ENCODE results near the gene ARHGAP42. TPM values are rescaled to one million over a fixed set of nuclear protein-coding genes. Genes with fewer than 3 reads are reported as not detected.
"Not testable (repeated sequence)": the region's sequence is repeated elsewhere in the genome, so short reads cannot be mapped to it uniquely, and the experiment has no call there.

The ARHGAP42 gene
- total RNA-seq, 2 experiments from 2014 or later, result not detected

DNA sequence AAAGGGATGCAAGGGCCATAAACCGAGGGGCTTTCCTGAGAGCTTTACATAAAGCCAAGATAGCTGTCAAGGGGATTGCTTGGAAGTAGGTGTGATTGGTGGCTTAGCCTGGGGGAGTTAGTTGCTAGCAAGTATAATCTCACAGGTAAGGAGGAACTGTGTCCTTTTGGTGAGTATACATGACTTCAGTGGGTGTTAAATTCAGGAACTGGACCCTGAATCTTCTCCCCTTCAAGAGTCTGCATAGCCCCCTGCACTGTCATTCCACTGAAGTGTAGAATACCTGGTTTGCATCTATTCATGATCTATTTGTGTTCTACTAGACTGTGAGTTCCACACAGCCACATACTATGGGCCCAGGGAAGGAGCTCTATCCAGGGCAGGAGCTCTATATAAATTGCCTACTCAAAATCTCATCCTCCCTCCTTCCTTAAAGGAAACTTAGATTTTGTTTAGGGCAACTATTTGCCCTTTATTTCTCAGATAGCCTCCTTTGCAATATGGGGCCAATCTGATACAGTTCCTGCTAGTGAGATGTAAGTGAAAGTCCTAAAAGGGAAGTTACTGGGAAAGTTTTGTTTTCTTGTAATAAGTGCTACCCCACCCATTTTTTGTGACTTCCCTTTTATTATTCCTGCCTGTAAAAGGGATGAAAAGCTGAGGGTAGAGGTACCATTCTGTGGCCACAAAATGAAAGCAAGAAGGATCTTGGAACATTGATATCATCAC, 322.0 kb downstream of the ARHGAP42 start:
- Mint-ChIP-seq H3K27me3 (no peaks in the 10 kb centered on the region), H3K36me3 (ENCODE audit: low read depth) (no peaks in the 10 kb centered on the region), H3K4me1 (no peaks in the 10 kb centered on the region), H3K9me3 (ENCODE audit: low read depth) (no peaks in the 10 kb centered on the region), H3K27ac (no peak overlapping the region), H3K4me3 (no peak overlapping the region)
- ATAC-seq, result no peak
- intact Hi-C loops (cut with DNase I, micrococcal nuclease), result no loop called here
- ChIA-PET POLR2A (no interaction called here), CTCF (interaction anchor here (0.6 kb wide), 2 partner anchors 12 to 428 kb away, joined by 4 read pairs; no protein-coding TSS in a partner anchor)
- DNase-seq, result no peak

DNA sequence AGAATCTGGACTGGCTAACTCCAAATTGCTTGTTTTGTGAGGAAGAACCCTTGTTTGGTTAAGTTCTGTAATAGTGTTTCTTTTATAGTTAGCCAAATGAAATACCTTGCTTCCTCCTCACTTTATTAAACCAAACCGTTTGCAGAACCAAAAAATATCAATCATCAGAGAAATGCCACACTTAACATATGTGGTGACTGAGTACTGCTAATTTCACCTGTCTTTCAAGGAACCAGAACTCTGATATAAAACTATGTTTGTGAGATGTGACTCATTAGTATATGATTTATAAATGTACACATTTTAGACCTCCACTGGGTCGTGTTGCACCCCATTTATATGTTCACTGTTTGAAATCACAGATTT, 322.6 kb downstream of the ARHGAP42 start:
- ATAC-seq (no peak), DNase-seq (no peak)
- Mint-ChIP-seq H3K27me3 (no peaks in the 10 kb centered on the region), H3K9me3 (ENCODE audit: low read depth) (no peaks in the 10 kb centered on the region), H3K27ac (no peak overlapping the region), H3K36me3 (ENCODE audit: low read depth) (no peaks in the 10 kb centered on the region), H3K4me3 (no peak overlapping the region), H3K4me1 (no peaks in the 10 kb centered on the region)
- ChIA-PET CTCF (interaction anchor here (0.6 kb wide), 1 partner anchor 429 kb away, joined by 4 read pairs; no protein-coding TSS in a partner anchor), POLR2A (no interaction called here)
- intact Hi-C loops (cut with DNase I, micrococcal nuclease), result no loop called here

DNA sequence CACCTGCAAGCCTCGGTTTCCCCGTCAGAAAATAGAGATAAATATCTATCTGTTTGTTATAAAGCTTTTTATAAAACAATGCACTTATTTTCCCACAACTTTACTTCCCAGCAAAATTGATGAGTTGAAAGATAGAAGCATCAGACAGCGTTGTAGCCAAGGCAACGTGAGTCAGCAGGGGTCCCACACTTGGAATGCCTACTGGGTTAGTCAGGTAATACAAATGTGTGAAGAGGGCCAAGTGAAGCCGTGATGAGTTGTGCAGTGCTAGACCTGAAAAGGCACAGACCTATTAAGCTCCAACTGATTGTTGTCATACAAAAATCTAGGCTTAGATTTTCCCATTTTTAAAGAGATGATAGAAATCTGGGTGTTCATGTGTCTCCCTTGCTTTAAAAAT, 323.8 kb downstream of the ARHGAP42 start:
- CTCF ChIA-PET, result no interaction called here
- H3K27ac Mint-ChIP-seq, result no peak overlapping the region
- H3K36me3 Mint-ChIP-seq (ENCODE audit: low read depth), result no peaks in the 10 kb centered on the region
- H3K27me3 Mint-ChIP-seq, result no peaks in the 10 kb centered on the region
- DNase-seq, result no peak
- ATAC-seq, result no peak
- H3K4me1 Mint-ChIP-seq, result no peaks in the 10 kb centered on the region
- H3K4me3 Mint-ChIP-seq, result no peak overlapping the region
- no peaks in the 10 kb centered on the region for H3K9me3 Mint-ChIP-seq (ENCODE audit: low read depth)
- POLR2A ChIA-PET, result no interaction called here
- intact Hi-C loops (cut with DNase I, micrococcal nuclease), result no loop called here

GRCh38 chr11:101011881-101012280, 324.8 kb downstream of the ARHGAP42 start:
- DNase-seq (no peak), ATAC-seq (no peak)
- Mint-ChIP-seq H3K4me1 (no peaks in the 10 kb centered on the region), H3K27ac (no peak overlapping the region), H3K9me3 (ENCODE audit: low read depth) (peaks cover 2% of the 10 kb centered on the region), H3K36me3 (ENCODE audit: low read depth) (no peaks in the 10 kb centered on the region), H3K27me3 (no peaks in the 10 kb centered on the region), H3K4me3 (no peak overlapping the region)
- POLR2A ChIA-PET, result no interaction called here
- CTCF ChIA-PET, result no interaction called here
- intact Hi-C loops (cut with DNase I, micrococcal nuclease), result no loop called here

DNA sequence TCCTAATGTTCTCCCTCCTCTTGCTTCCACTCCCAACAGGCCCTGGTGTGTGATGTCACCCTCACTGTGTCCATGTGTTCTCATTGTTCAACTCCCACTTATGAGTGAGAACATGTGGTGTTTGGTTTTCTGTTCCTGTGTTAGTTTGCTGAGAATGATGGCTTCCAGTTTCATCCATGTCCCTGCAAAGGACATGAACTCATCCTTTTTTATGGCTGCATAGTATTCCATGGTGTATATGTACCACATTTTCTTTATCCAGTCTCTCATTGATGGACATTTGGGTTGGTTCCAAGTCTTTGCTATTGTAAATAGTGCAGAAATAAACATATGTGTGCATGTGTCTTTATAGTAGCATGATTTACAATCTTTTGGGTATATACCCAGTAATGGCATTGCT, 326.6 kb downstream of the ARHGAP42 start:
- intact Hi-C loops (cut with DNase I, micrococcal nuclease); H3K9me3 Mint-ChIP-seq (ENCODE audit: low read depth); H3K4me1 Mint-ChIP-seq: not testable (repeated sequence)

GRCh38 chr11:101014600-101015285, 327.7 kb downstream of the ARHGAP42 start:
- Mint-ChIP-seq H3K36me3 (ENCODE audit: low read depth) (no peaks in the 10 kb centered on the region), H3K27me3 (no peaks in the 10 kb centered on the region), H3K27ac (no peak overlapping the region), H3K4me3 (no peak overlapping the region), H3K9me3 (ENCODE audit: low read depth) (peaks cover 2% of the 10 kb centered on the region), H3K4me1 (no peaks in the 10 kb centered on the region)
- intact Hi-C loops (cut with DNase I, micrococcal nuclease), result no loop called here
- ChIA-PET CTCF (no interaction called here), POLR2A (no interaction called here)
- ATAC-seq (no peak), DNase-seq (no peak)

More for the DNA sequence above, 326.6 kb downstream of the ARHGAP42 start:
- POLR2A ChIA-PET; H3K36me3 Mint-ChIP-seq (ENCODE audit: low read depth); H3K4me3 Mint-ChIP-seq; H3K27me3 Mint-ChIP-seq; ATAC-seq; CTCF ChIA-PET; DNase-seq; H3K27ac Mint-ChIP-seq: not testable (repeated sequence)

- no peak for DNase-seq
- no peak for ATAC-seq
- POLR2A ChIA-PET, result no interaction called here
- no peaks in the 10 kb centered on the region for H3K4me1 Mint-ChIP-seq
- H3K4me3 Mint-ChIP-seq, result no peak overlapping the region
- intact Hi-C loops (cut with DNase I, micrococcal nuclease), result no loop called here
- H3K27ac Mint-ChIP-seq, result no peak overlapping the region
- peaks cover 2% of the 10 kb centered on the region for H3K9me3 Mint-ChIP-seq (ENCODE audit: low read depth)
- no peaks in the 10 kb centered on the region for H3K36me3 Mint-ChIP-seq (ENCODE audit: low read depth)
- H3K27me3 Mint-ChIP-seq, result no peaks in the 10 kb centered on the region
- CTCF ChIA-PET, result no interaction called here
Measured at GRCh38 chr11:101019870-101020269, 332.8 kb downstream of the ARHGAP42 start.

DNA sequence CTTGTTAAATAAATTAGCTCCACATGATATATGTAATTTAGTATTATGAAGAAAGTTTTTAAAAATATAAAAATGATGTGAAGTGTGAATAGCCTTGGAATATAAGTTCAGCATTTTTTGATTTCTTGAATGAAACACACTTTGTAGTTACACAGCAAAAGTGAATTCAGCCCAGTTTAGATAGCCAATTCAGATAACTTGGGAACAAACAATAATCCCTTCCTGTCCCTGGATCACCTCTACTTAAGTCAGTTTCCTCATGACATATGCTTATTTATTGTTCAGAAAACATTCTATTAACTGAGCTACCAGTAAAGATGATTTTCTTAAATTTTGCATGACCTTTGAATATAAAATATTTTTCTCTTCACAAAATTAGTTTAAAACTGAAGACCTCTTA, 335.2 kb downstream of the ARHGAP42 start:
- H3K27me3 Mint-ChIP-seq, result no peaks in the 10 kb centered on the region
- intact Hi-C loops (cut with DNase I, micrococcal nuclease), result no loop called here
- POLR2A ChIA-PET, result no interaction called here
- CTCF ChIA-PET, result no interaction called here
- H3K36me3 Mint-ChIP-seq (ENCODE audit: low read depth), result no peaks in the 10 kb centered on the region
- no peak overlapping the region for H3K4me3 Mint-ChIP-seq
- no peak for DNase-seq
- no peak for ATAC-seq
- no peaks in the 10 kb centered on the region for H3K4me1 Mint-ChIP-seq
- H3K27ac Mint-ChIP-seq, result no peak overlapping the region
- no peaks in the 10 kb centered on the region for H3K9me3 Mint-ChIP-seq (ENCODE audit: low read depth)

- intact Hi-C loops (cut with DNase I, micrococcal nuclease), result no loop called here
- Mint-ChIP-seq H3K9me3 (ENCODE audit: low read depth) (peaks cover 3% of the 10 kb centered on the region), H3K27ac (no peak overlapping the region), H3K36me3 (ENCODE audit: low read depth) (no peaks in the 10 kb centered on the region), H3K27me3 (no peaks in the 10 kb centered on the region), H3K4me1 (no peaks in the 10 kb centered on the region), H3K4me3 (no peak overlapping the region)
- ChIA-PET POLR2A (no interaction called here), CTCF (no interaction called here)
- no peak for DNase-seq
- no peak for ATAC-seq
Measured at GRCh38 chr11:101028644-101029043, 341.6 kb downstream of the ARHGAP42 start.

- POLR2A ChIA-PET, result no interaction called here
- no peak for DNase-seq
- intact Hi-C loops (cut with DNase I, micrococcal nuclease), result no loop called here
- CTCF ChIA-PET, result no interaction called here
- no peak for ATAC-seq
- Mint-ChIP-seq H3K9me3 (ENCODE audit: low read depth) (peaks cover 3% of the 10 kb centered on the region), H3K36me3 (ENCODE audit: low read depth) (no peaks in the 10 kb centered on the region), H3K27ac (no peak overlapping the region), H3K4me3 (no peak overlapping the region), H3K27me3 (no peaks in the 10 kb centered on the region), H3K4me1 (no peaks in the 10 kb centered on the region)
Measured at GRCh38 chr11:101030015-101030414, 342.9 kb downstream of the ARHGAP42 start.

GRCh38 chr11:101030692-101031091, 343.6 kb downstream of the ARHGAP42 start:
- Mint-ChIP-seq H3K4me3 (no peak overlapping the region), H3K9me3 (ENCODE audit: low read depth) (peaks cover 3% of the 10 kb centered on the region), H3K36me3 (ENCODE audit: low read depth) (no peaks in the 10 kb centered on the region), H3K4me1 (no peaks in the 10 kb centered on the region), H3K27me3 (no peaks in the 10 kb centered on the region), H3K27ac (no peak overlapping the region)
- intact Hi-C loops (cut with DNase I, micrococcal nuclease), result no loop called here
- CTCF ChIA-PET, result no interaction called here
- ATAC-seq (no peak), DNase-seq (no peak)
- POLR2A ChIA-PET, result no interaction called here

DNA sequence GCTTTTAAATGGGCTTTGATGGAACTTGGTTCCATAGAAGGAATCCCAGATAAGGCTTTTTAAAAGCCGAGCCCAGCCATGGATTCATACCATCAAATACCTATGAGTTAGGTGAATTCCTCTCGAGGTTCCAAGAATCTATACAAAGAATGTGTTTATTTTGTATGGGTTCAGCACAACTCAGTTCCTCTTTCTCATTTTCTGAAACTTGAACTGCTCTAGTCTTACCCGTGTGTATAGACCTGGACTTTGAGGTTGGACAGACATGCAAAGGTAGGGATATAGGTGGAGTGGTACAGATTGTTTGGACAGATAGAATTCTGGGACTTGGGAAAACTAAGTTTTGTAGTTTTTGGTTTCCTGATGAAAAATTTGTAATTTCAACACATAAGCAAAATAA, 344.6 kb downstream of the ARHGAP42 start:
- DNase-seq, result no peak
- ChIA-PET POLR2A (no interaction called here), CTCF (no interaction called here)
- H3K9me3 Mint-ChIP-seq (ENCODE audit: low read depth), result peaks cover 3% of the 10 kb centered on the region
- no peak overlapping the region for H3K4me3 Mint-ChIP-seq
- H3K27ac Mint-ChIP-seq, result no peak overlapping the region
- intact Hi-C loops (cut with DNase I, micrococcal nuclease), result no loop called here
- no peaks in the 10 kb centered on the region for H3K36me3 Mint-ChIP-seq (ENCODE audit: low read depth)
- no peaks in the 10 kb centered on the region for H3K27me3 Mint-ChIP-seq
- no peak for ATAC-seq
- H3K4me1 Mint-ChIP-seq, result no peaks in the 10 kb centered on the region
